GM12874 (cell line): ENCODE data around the gene ZNF74.

Source experiments
- CTCF ChIP-seq: IDR thresholded peaks from 2 replicates; pipeline ENCODE4 v1.5.1; 2011; ENCODE audit warnings: low read depth, mild to moderate bottlenecking, control low read depth, low read length, moderate library complexity; ENCODE audit not compliant: insufficient read depth

Gene ZNF74

GRCh38 chr22:20451920-20452319 is 58.0 kb downstream of the ZNF74 start:
- TF ChIP-seq CTCF: no peak

GRCh38 chr22:20453222-20453621 is 59.3 kb downstream of the ZNF74 start:
- no peak for TF ChIP-seq CTCF

- no peak for TF ChIP-seq CTCF
These were observed 61.7 kb downstream of the ZNF74 start for GRCh38 chr22:20455709-20456063.

GRCh38 chr22:20456064-20456721 is 62.2 kb downstream of the ZNF74 start:
- peak; percentile 95 for TF ChIP-seq CTCF

- no peak for TF ChIP-seq CTCF
These were observed 62.7 kb downstream of the ZNF74 start for GRCh38 chr22:20456722-20457076.

- no peak for TF ChIP-seq CTCF
These were observed 63.7 kb downstream of the ZNF74 start for GRCh38 chr22:20457506-20458240.
